Vagina (tissue), 2 donors: ENCODE data around the gene ADGRL1. TPM values are rescaled to one million over a fixed set of nuclear protein-coding genes. Genes with fewer than 3 reads are reported as not detected.

Source experiments
- DNase-seq, 2 donors: peaks; one replicate each; pipeline ENCODE4 v3.0.0-alpha.2; 2017; ENCODE audit errors: extremely low spot score in 2 of 2
- H3K27ac ChIP-seq: fragments of 200-600 bp; sonication (generic); one replicate; pipeline ENCODE4 v1.5.1; 2019
- H3K27me3 ChIP-seq: fragments of 200-600 bp; sonication (generic); one replicate; pipeline ENCODE4 v1.5.1; 2019
- H3K36me3 ChIP-seq, 2 donors: fragments of 200-600 bp; sonication (generic); one replicate each; pipeline ENCODE4 v1.5.1; 2017 to 2019
- H3K4me1 ChIP-seq: fragments of 200-600 bp; sonication (generic); one replicate; pipeline ENCODE4 v1.5.1; 2019
- H3K4me3 ChIP-seq, 2 donors: fragments of 200-600 bp; sonication (generic); 1 replicate in 1 of 2; 2 replicates in 1 of 2; pipeline ENCODE4 v1.5.1; 2016 to 2019
- H3K9me3 ChIP-seq: fragments of 200-600 bp; sonication (generic); one replicate; pipeline ENCODE4 v1.5.1; 2019
- POLR2A ChIP-seq, 2 donors: fragments of 450-650 bp; IDR thresholded peaks; one replicate each; pipeline ENCODE4 v1.6.1; 2017; ENCODE audit warnings: antibody characterized with exemption in 2 of 2, mild to moderate bottlenecking in 2 of 2, moderate library complexity in 2 of 2
- POLR2AphosphoS5 ChIP-seq, 2 donors: sonication (generic); formaldehyde crosslinking; IDR thresholded peaks; one replicate each; pipeline ENCODE4 v1.9.0; 2017; ENCODE audit warnings: antibody characterized with exemption in 2 of 2, mild to moderate bottlenecking in 2 of 2, low read depth in 1 of 2; ENCODE audit not compliant: insufficient read depth in 1 of 2
- intact Hi-C: fragments of 100-400 bp; cut with DNase I; formaldehyde crosslinking; loops from one replicate; pipeline ENCODE4 v1.15.1; 2023
- total RNA-seq: library from RNA; depleted of rRNA; stranded (reverse); fragments of >200 nt; gene quantifications from one replicate; pipeline ENCODE4 v1.2.3, GENCODE V29; 2016
- TF ChIP-seq, protein P1 (sequence below), 3 experiments: fragments of 450-650 bp in 2 of 3; fragments of 200-600 bp in 1 of 3; sonication (generic) in 1 of 3; IDR thresholded peaks; one replicate each; pipeline ENCODE4 v1.5.1; 2017 to 2019; ENCODE audit warnings: antibody characterized with exemption in 3 of 3, mild to moderate bottlenecking in 2 of 3, moderate library complexity in 2 of 3

The ADGRL1 gene
- total RNA-seq, 1 donor from 2014 or later, result 23.3 TPM

DNA sequence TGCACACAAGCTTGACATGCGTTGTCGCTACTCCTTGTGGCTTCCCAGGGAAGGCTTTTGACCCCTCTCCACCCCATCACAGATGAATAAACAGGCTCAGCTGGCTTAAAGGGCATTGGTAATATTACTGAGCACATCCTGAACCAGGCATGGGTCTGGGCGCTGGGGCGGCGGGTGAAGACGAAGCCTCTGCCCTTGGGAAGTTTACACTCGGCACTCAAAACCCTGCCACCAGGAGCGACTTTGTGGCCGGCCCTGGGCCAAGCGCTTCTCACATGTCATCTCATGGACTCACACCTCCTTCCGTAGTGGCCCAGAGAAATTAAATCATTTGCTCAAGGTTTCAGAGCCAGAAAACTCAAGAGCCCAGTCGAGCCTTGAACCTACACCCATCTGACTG lies 37.0 kb downstream of the ADGRL1 start:
- H3K36me3 ChIP-seq, result peaks cover 0 to 21% of the 10 kb centered on the region in 2 donors
- no peak for DNase-seq
- H3K27me3 ChIP-seq, result no peaks in the 10 kb centered on the region
- H3K4me3 ChIP-seq, result no peak overlapping the region
- intact Hi-C loops, result no loop called here
- TF ChIP-seq, protein P1, sequence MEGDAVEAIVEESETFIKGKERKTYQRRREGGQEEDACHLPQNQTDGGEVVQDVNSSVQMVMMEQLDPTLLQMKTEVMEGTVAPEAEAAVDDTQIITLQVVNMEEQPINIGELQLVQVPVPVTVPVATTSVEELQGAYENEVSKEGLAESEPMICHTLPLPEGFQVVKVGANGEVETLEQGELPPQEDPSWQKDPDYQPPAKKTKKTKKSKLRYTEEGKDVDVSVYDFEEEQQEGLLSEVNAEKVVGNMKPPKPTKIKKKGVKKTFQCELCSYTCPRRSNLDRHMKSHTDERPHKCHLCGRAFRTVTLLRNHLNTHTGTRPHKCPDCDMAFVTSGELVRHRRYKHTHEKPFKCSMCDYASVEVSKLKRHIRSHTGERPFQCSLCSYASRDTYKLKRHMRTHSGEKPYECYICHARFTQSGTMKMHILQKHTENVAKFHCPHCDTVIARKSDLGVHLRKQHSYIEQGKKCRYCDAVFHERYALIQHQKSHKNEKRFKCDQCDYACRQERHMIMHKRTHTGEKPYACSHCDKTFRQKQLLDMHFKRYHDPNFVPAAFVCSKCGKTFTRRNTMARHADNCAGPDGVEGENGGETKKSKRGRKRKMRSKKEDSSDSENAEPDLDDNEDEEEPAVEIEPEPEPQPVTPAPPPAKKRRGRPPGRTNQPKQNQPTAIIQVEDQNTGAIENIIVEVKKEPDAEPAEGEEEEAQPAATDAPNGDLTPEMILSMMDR (IDR thresholded peaks at IDR 0.05), result no peak
- TF ChIP-seq POLR2AphosphoS5 (IDR thresholded peaks at IDR 0.05; ENCODE audit: insufficient read depth in 1 of 2, low read depth in 1 of 2) (no peak), POLR2A (IDR thresholded peaks at IDR 0.05) (no peak)
- no peaks in the 10 kb centered on the region for H3K9me3 ChIP-seq
- peaks cover 19% of the 10 kb centered on the region for H3K4me1 ChIP-seq
- no peak overlapping the region for H3K27ac ChIP-seq

DNA sequence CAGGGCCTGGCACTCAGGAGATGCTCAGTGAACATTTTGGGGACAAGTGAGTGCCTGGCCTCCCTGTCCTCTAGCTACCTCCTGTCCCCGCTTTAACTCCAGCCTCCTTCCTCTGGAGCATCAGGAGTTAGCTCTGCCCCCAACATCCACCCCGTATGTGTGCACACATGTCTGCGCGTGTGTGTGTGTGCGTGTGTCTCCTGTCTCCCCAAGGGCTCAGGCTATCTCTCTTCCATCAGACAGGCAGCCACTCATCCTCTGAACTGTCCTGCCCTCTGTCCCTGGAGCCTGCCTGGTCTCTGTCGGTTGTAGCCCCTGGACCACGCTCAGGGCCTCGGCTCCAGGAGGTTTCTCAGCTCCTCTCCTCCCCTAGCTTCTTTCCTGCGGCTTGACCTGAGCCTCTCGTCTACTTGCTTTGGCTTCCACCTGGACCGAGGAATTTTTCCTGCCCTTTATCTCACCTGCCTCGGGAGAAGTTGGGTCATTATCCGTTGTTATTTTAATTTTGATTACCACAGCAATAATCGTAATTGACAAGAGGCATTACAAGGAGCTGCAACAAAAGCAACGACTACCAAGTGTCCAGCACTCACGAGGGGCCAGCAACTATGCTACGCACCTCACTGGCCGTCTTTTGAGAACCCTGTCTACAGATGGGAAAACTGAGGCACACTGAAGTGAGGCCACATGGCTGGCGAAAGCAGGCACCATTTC lies 37.6 kb downstream of the ADGRL1 start:
- Histone ChIP-seq H3K4me1 (peaks cover 19% of the 10 kb centered on the region), H3K27me3 (no peaks in the 10 kb centered on the region), H3K4me3 (no peak overlapping the region), H3K36me3 (peaks cover 0 to 21% of the 10 kb centered on the region in 2 donors), H3K27ac (no peak overlapping the region), H3K9me3 (no peaks in the 10 kb centered on the region)
- TF ChIP-seq, protein P1 (IDR thresholded peaks at IDR 0.05), result no peak
- TF ChIP-seq POLR2AphosphoS5 (IDR thresholded peaks at IDR 0.05; ENCODE audit: insufficient read depth in 1 of 2, low read depth in 1 of 2) (no peak), POLR2A (IDR thresholded peaks at IDR 0.05) (no peak)
- intact Hi-C loops, result no loop called here
- DNase-seq, result no peak

DNA sequence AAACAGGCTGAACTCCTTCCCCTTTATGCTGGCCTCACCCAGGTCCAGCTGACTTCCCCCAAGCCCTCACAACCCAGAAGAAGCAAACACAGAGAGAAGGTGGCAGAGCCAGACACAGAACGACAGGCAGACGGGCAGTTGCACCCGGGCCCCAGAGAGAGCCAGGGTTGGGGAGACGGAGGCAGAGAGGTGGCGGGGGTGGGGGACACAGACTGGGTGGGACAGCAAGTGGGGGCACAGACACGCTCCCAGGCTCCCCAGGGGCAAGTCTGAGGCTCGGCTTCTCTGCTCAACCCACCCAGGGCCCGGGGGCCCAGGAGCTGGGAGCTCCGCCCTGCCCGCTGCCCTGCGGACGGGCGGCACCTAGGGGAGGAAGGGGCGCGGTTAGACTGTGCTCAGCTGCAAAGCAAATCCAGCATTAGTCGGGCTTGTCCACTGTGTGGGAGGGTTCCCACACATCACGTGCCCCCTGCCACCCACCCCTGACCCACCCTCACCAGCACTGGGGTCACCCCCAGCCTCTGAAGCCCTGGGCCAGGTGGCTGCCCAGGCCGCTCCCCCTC lies 38.3 kb downstream of the ADGRL1 start:
- no peak for DNase-seq
- Histone ChIP-seq H3K4me1 (peaks cover 19% of the 10 kb centered on the region), H3K27ac (peak overlapping the region; percentile 33), H3K36me3 (peaks cover 0 to 18% of the 10 kb centered on the region in 2 donors), H3K4me3 (no peak overlapping the region), H3K9me3 (no peaks in the 10 kb centered on the region), H3K27me3 (no peaks in the 10 kb centered on the region)
- intact Hi-C loops, result no loop called here
- TF ChIP-seq POLR2A (IDR thresholded peaks at IDR 0.05) (no peak), POLR2AphosphoS5 (IDR thresholded peaks at IDR 0.05; ENCODE audit: insufficient read depth in 1 of 2, low read depth in 1 of 2) (no peak)
- TF ChIP-seq, protein P1 (IDR thresholded peaks at IDR 0.05), result no peak

DNA sequence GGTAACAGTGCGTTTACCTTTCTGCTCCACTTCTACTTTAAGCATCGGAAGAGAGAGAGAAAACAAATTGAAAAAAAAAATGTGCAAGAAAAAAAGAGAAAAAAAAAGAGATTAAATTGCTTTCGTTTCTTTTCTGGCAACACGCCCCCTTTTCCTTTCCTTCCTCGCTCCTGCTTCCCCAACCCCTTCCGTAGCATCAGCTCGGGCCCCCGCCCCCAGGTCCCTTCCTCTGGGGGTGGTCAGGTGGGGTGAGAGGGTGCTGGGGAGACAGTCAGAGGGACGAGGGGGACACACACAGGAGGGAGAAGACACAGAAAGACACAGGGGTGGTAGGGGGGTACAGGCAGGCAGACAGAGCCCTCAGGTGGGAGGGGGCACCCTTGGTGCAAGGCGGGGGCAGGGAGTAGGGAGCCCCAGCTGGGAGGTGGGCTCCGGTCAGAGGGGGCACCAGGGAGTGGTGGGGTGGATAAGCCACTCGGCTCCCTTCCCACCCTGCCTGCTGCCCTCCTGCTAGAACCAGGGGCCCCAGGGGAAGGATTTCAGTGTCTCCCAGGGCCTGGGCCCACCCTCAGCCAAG lies 38.9 kb downstream of the ADGRL1 start:
- Histone ChIP-seq H3K4me3 (no peak overlapping the region), H3K36me3 (peaks cover 0 to 14% of the 10 kb centered on the region in 2 donors), H3K9me3 (no peaks in the 10 kb centered on the region), H3K4me1 (peaks cover 19% of the 10 kb centered on the region), H3K27me3 (no peaks in the 10 kb centered on the region), H3K27ac (peak overlapping the region; percentile 33)
- TF ChIP-seq POLR2AphosphoS5 (IDR thresholded peaks at IDR 0.05; ENCODE audit: insufficient read depth in 1 of 2, low read depth in 1 of 2) (no peak), POLR2A (IDR thresholded peaks at IDR 0.05) (no peak)
- TF ChIP-seq, protein P1 (IDR thresholded peaks at IDR 0.05), result no peak
- intact Hi-C loops, result no loop called here
- no peak for DNase-seq
